HCEC 1CT (cell line): ENCODE results near the gene TSTD2.
A peak's percentile ranks its signal among the peaks of the same experiment; 100 is the strongest.
"Not testable (repeated sequence)": the region's sequence is repeated elsewhere in the genome, so short reads cannot be mapped to it uniquely, and the experiment has no call there.

Source experiments
- DNase-seq: peaks from one replicate; pipeline ENCODE4 v3.0.0-alpha.2; 2017

TSTD2 gene

GRCh38 chr9:97629156-97629555 is 4.0 kb downstream of the TSTD2 start:
- no peak for DNase-seq

GRCh38 chr9:97628668-97629067 is 4.5 kb downstream of the TSTD2 start:
- DNase-seq = no peak

- no peak for DNase-seq
Measured at GRCh38 chr9:97627624-97628023, 5.5 kb downstream of the TSTD2 start.

GRCh38 chr9:97625620-97626019 is 7.5 kb downstream of the TSTD2 start:
- no peak for DNase-seq

- DNase-seq = no peak
Measured at GRCh38 chr9:97623946-97624345, 9.2 kb downstream of the TSTD2 start.

- DNase-seq = not testable (repeated sequence)
Measured at GRCh38 chr9:97622483-97622882, 10.7 kb downstream of the TSTD2 start.

GRCh38 chr9:97620063-97620462 is 13.1 kb downstream of the TSTD2 start:
- DNase-seq = not testable (repeated sequence)

GRCh38 chr9:97617939-97618416 is 15.2 kb downstream of the TSTD2 start:
- DNase-seq = no peak

GRCh38 chr9:97615439-97616072 is 17.6 kb downstream of the TSTD2 start:
- DNase-seq = peak; percentile 45

- DNase-seq = no peak
Measured at GRCh38 chr9:97604901-97605645, 28.1 kb downstream of the TSTD2 start.

GRCh38 chr9:97602430-97602829 is 30.7 kb downstream of the TSTD2 start:
- no peak for DNase-seq

- DNase-seq = no peak
Measured at GRCh38 chr9:97601228-97601898, 31.8 kb downstream of the TSTD2 start.

- no peak for DNase-seq
Measured at GRCh38 chr9:97600531-97601227, 32.5 kb downstream of the TSTD2 start.

- DNase-seq = no peak
Measured at GRCh38 chr9:97599314-97599846, 33.8 kb downstream of the TSTD2 start.

- peak; percentile 75 for DNase-seq
Measured at GRCh38 chr9:97598461-97599288, 34.5 kb downstream of the TSTD2 start.

GRCh38 chr9:97596906-97597305 is 36.3 kb downstream of the TSTD2 start:
- no peak for DNase-seq

GRCh38 chr9:97594381-97594921 is 38.7 kb downstream of the TSTD2 start:
- no peak for DNase-seq

GRCh38 chr9:97593960-97594359 is 39.2 kb downstream of the TSTD2 start:
- DNase-seq = peak; percentile 7

GRCh38 chr9:97592126-97592525 is 41.0 kb downstream of the TSTD2 start:
- no peak for DNase-seq

- no peak for DNase-seq
Measured at GRCh38 chr9:97591535-97591934, 41.6 kb downstream of the TSTD2 start.

- not testable (repeated sequence) for DNase-seq
Measured at GRCh38 chr9:97586909-97587308, 46.3 kb downstream of the TSTD2 start.

GRCh38 chr9:97584778-97585177 is 48.4 kb downstream of the TSTD2 start:
- not testable (repeated sequence) for DNase-seq
